Type B pancreatic cell (in vitro differentiated cells): ENCODE data around the gene MKLN1. TPM values are rescaled to one million over a fixed set of nuclear protein-coding genes. Genes with fewer than 3 reads are reported as not detected.
A peak's percentile ranks its signal among the peaks of the same experiment; 100 is the strongest.
"Not testable (repeated sequence)": the region's sequence is repeated elsewhere in the genome, so short reads cannot be mapped to it uniquely, and the experiment has no call there.

ENCODE experiments used
- DNase-seq: peaks from one replicate; pipeline ENCODE4 v3.0.0; 2021; ENCODE audit warnings: mixed read lengths; ENCODE audit not compliant: unreplicated experiment; ENCODE audit errors: extremely low spot score
- H3K27ac Mint-ChIP-seq: 2 replicates; pipeline ENCODE4 v1.8.0; 2021; ENCODE audit warnings: mild to moderate bottlenecking, mixed read lengths
- H3K27me3 Mint-ChIP-seq: 2 replicates; pipeline ENCODE4 v1.8.0; 2021; ENCODE audit warnings: mixed read lengths
- H3K36me3 Mint-ChIP-seq: 2 replicates; pipeline ENCODE4 v1.8.0; 2021; ENCODE audit warnings: mixed read lengths
- H3K4me1 Mint-ChIP-seq: one replicate; pipeline ENCODE4 v1.8.0; 2021; ENCODE audit warnings: mixed read lengths; ENCODE audit not compliant: unreplicated experiment
- H3K4me3 Mint-ChIP-seq: 2 replicates; pipeline ENCODE4 v1.8.0; 2021; ENCODE audit warnings: mild to moderate bottlenecking, mixed read lengths
- H3K9me3 Mint-ChIP-seq: 2 replicates; pipeline ENCODE4 v1.8.0; 2021; ENCODE audit warnings: mixed read lengths
- total RNA-seq: library from RNA; stranded (reverse); gene quantifications from 2 replicates; pipeline ENCODE4 v1.2.1, GENCODE V29; 2021; ENCODE audit warnings: low replicate concordance
- TF ChIP-seq, protein P1 (sequence below): fragments of 200-600 bp; sonication (generic); conservative IDR thresholded peaks from 2 replicates; pipeline ENCODE4 v1.5.0; 2021; ENCODE audit warnings: antibody characterized with exemption, mild to moderate bottlenecking

MKLN1 gene
- total RNA-seq, 1 donor from 2014 or later = 47.7 TPM

DNA sequence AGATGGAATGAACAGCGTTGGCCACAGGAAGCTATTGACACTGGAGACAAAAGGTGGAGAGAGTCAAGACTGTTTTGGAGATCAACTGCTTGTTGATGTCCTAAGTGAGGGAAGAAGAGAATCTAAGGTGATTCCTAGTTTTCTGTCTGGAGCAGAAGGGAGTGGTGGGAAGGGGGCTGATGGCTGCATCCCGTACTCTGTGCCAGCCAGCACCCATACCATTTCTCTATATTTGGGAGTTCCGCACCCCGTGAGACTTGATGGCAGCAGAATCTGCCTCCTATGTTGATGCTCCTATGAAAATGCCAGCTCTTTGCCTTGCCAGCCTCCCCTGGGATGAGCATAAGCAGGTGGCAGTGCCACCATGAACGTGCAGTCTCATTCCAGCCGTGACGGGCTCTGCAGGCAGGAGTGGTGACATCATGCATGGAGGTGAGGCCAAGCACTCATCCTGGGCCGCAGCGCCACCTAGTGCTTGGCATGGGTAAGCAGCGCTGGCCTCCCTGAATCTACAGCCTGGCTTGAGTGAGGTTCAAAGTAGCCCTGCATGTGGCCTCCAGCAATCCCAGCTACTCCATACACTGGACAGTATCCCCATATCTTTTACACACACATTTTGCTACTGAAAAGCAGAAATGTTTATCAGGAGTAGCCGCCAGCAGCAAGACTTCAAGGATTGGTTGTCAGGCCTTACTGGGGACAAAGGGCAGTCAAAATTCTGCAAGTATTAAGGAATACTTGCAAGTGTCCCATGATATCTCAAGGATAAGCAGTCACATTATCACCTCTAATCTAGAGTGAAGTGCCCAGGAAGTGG, 185.8 kb downstream of the MKLN1 start:
- H3K27me3 Mint-ChIP-seq = peaks cover 5% of the 10 kb centered on the region
- H3K4me3 Mint-ChIP-seq = peak overlapping the region; percentile 39
- H3K4me1 Mint-ChIP-seq = peaks cover 9% of the 10 kb centered on the region
- H3K36me3 Mint-ChIP-seq = no peaks in the 10 kb centered on the region
- DNase-seq = peak; percentile 85
- H3K9me3 Mint-ChIP-seq = no peaks in the 10 kb centered on the region
- H3K27ac Mint-ChIP-seq = peak overlapping the region; percentile 77
- TF ChIP-seq, protein P1, sequence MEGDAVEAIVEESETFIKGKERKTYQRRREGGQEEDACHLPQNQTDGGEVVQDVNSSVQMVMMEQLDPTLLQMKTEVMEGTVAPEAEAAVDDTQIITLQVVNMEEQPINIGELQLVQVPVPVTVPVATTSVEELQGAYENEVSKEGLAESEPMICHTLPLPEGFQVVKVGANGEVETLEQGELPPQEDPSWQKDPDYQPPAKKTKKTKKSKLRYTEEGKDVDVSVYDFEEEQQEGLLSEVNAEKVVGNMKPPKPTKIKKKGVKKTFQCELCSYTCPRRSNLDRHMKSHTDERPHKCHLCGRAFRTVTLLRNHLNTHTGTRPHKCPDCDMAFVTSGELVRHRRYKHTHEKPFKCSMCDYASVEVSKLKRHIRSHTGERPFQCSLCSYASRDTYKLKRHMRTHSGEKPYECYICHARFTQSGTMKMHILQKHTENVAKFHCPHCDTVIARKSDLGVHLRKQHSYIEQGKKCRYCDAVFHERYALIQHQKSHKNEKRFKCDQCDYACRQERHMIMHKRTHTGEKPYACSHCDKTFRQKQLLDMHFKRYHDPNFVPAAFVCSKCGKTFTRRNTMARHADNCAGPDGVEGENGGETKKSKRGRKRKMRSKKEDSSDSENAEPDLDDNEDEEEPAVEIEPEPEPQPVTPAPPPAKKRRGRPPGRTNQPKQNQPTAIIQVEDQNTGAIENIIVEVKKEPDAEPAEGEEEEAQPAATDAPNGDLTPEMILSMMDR = peak; percentile 97

DNA sequence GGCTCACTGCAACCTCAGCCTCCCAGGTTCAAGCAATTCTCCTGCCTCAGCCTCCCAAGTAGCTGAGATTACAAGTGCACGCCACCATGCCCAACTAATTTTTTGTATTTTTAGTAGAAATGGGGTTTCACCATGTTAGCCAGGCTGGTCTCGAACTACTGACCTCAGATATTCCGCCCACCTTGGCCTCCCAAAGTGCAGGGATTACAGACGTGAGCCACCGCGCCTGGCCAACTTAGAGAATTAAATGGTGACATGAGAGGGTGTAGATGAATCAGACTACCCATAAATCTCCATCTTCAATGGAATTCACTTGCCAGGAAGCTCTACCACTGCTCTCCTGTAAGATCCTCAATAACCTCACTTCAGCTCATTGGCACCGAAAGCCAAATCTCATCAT, 187.8 kb downstream of the MKLN1 start:
- not testable (repeated sequence) for H3K27ac Mint-ChIP-seq, H3K27me3 Mint-ChIP-seq, H3K9me3 Mint-ChIP-seq, DNase-seq, H3K4me3 Mint-ChIP-seq, H3K4me1 Mint-ChIP-seq, H3K36me3 Mint-ChIP-seq

DNA sequence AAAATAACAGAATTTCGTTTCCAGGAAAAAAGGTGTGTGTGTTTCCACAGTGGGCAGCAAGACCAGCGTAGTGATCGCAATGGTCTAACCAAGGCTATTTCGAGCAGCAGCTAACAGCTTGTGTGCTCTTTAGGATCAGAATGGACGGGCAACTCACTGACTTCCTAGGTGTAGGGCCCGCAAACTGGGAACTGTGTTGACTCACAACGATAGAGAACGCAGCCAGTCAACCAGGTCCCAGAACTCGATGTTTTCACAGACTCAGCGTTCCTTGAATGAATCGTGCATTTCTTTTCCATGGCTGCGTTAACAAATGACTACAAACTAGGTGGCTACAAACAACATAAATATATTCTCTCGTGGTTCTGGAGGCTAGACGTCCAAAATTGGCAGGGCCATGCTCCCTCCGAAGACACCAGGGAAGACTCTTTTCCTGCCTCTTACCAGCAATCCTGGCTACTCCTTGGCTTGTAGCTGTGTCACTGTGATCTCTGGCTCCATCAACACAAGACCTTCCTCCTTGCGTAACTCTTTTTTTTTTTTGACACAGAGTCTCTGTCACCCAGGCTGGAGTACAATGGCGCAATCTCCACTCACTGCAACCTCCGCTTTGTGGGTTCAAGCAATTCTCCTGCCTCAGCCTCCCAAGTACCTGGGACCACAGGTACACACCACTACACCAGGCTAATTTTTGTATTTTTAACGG, 189.7 kb downstream of the MKLN1 start:
- no peak for DNase-seq
- H3K4me1 Mint-ChIP-seq = peaks cover 9% of the 10 kb centered on the region
- no peaks in the 10 kb centered on the region for H3K36me3 Mint-ChIP-seq
- TF ChIP-seq, protein P1 = no peak
- no peak overlapping the region for H3K27ac Mint-ChIP-seq
- H3K9me3 Mint-ChIP-seq = no peaks in the 10 kb centered on the region
- H3K4me3 Mint-ChIP-seq = no peak overlapping the region
- H3K27me3 Mint-ChIP-seq = peaks cover 5% of the 10 kb centered on the region

DNA sequence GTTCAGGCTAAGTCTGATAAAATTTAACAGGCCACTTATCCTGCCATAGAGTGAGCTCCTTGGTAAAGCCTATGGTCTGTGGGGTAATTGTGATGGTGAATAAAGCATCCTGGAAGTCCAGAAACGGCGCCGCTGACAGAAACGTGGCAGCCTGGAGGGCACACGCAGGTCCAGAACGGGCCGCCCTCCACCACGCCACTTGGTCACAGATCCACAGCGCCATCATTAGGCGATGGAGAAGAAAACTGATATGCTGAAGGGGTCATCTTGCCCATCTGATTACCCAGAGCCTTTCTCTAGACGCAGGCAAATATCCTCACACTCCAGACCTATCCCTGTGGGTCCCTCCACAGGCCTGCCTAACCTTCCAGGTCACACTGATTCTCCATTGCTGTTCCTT, 190.9 kb downstream of the MKLN1 start:
- H3K4me3 Mint-ChIP-seq = no peak overlapping the region
- no peaks in the 10 kb centered on the region for H3K36me3 Mint-ChIP-seq
- no peak overlapping the region for H3K27ac Mint-ChIP-seq
- H3K4me1 Mint-ChIP-seq = peaks cover 2% of the 10 kb centered on the region
- no peak for DNase-seq
- H3K27me3 Mint-ChIP-seq = peaks cover under 1% of the 10 kb centered on the region
- H3K9me3 Mint-ChIP-seq = no peaks in the 10 kb centered on the region
- TF ChIP-seq, protein P1 = no peak

DNA sequence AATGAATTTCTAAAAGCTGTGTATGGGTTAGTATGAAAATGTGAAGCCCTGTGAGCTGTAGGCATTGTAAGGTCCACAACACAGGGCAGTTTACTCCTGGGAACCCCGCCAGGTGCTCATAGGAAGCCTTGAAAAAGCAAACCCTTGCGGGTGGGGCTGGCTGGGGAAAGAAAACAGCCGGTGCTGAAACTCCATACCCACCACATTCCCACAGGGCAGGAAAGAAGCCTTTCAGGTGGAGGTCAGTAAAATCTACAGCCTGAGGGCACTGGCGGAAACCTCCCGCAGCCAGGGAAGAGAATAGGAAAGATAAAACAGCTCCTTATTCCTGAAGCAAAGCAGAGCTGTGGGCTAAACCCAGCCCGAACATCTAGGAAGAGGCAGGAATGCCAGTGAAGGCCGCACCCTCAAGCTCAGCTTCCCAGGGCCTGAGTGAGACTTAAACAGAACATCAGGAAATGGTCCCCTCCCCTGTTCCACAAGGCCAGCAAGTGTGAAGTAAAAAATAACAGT, 194.0 kb downstream of the MKLN1 start:
- no peak overlapping the region for H3K4me3 Mint-ChIP-seq
- TF ChIP-seq, protein P1 = no peak
- no peaks in the 10 kb centered on the region for H3K9me3 Mint-ChIP-seq
- no peaks in the 10 kb centered on the region for H3K4me1 Mint-ChIP-seq
- DNase-seq = no peak
- H3K36me3 Mint-ChIP-seq = no peaks in the 10 kb centered on the region
- H3K27me3 Mint-ChIP-seq = no peaks in the 10 kb centered on the region
- peak overlapping the region; percentile 51 for H3K27ac Mint-ChIP-seq
